PFSK-1 (cell line): Measurements from ENCODE around the gene ZC3H12A.

Source experiments
- FOXP2 ChIP-seq: optimal IDR thresholded peaks from 2 replicates; pipeline ENCODE3; 2011; ENCODE audit warnings: borderline replicate concordance, control low read depth, inconsistent platforms; ENCODE audit not compliant: insufficient read depth; ENCODE audit errors: extremely low read length, extremely low read depth
- POLR2AphosphoS5 ChIP-seq: IDR thresholded peaks from 2 replicates; pipeline ENCODE4 v1.6.1; 2012; ENCODE audit warnings: low read depth, mild to moderate bottlenecking, control low read depth, low read length, moderate library complexity
- REST ChIP-seq, 2 experiments: IDR thresholded peaks; 2 replicates each; pipeline versions ENCODE4 v1.6.1 to v1.8.0; 2011 to 2012; ENCODE audit warnings: low read depth in 2 of 2, low read length in 2 of 2, control low read depth in 1 of 2, inconsistent platforms in 1 of 2, mild to moderate bottlenecking in 1 of 2, moderate library complexity in 1 of 2; ENCODE audit not compliant: insufficient read depth in 1 of 2
- SIN3A ChIP-seq: IDR thresholded peaks from 2 replicates; pipeline ENCODE4 v1.6.1; 2012; ENCODE audit warnings: mild to moderate bottlenecking, low read length, moderate library complexity, borderline replicate concordance; ENCODE audit not compliant: insufficient read depth
- TAF1 ChIP-seq: IDR thresholded peaks from 2 replicates; pipeline ENCODE4 v1.6.1; 2012; ENCODE audit warnings: low read length, control low read depth, borderline replicate concordance; ENCODE audit not compliant: insufficient read depth

ZC3H12A gene

GRCh38 chr1:37438037-37438868 lies 36.1 kb upstream of the ZC3H12A start:
- TF ChIP-seq TAF1 = no peak
- TF ChIP-seq FOXP2 = no peak
- no peak for TF ChIP-seq SIN3A
- TF ChIP-seq REST (IDR thresholded peaks at IDR 0.05; ENCODE audit: insufficient read depth in 1 of 2, low read depth in 2 of 2, low read length in 2 of 2) = no peak
- no peak for TF ChIP-seq POLR2AphosphoS5

GRCh38 chr1:37438869-37439343 lies 35.5 kb upstream of the ZC3H12A start:
- TF ChIP-seq FOXP2 = no peak
- TF ChIP-seq POLR2AphosphoS5 = no peak
- TF ChIP-seq REST (IDR thresholded peaks at IDR 0.05; ENCODE audit: insufficient read depth in 1 of 2, low read depth in 2 of 2, low read length in 2 of 2) = no peak
- TF ChIP-seq TAF1 = no peak
- TF ChIP-seq SIN3A = no peak

GRCh38 chr1:37439349-37439995 lies 34.9 kb upstream of the ZC3H12A start:
- no peak for TF ChIP-seq SIN3A
- no peak for TF ChIP-seq TAF1
- TF ChIP-seq FOXP2 = no peak
- no peak for TF ChIP-seq REST (IDR thresholded peaks at IDR 0.05; ENCODE audit: insufficient read depth in 1 of 2, low read depth in 2 of 2, low read length in 2 of 2)
- no peak for TF ChIP-seq POLR2AphosphoS5

GRCh38 chr1:37441490-37441889 lies 32.9 kb upstream of the ZC3H12A start:
- no peak for TF ChIP-seq SIN3A
- no peak for TF ChIP-seq REST (IDR thresholded peaks at IDR 0.05; ENCODE audit: insufficient read depth in 1 of 2, low read depth in 2 of 2, low read length in 2 of 2)
- no peak for TF ChIP-seq POLR2AphosphoS5
- no peak for TF ChIP-seq TAF1
- no peak for TF ChIP-seq FOXP2
